Fibroblast of lung (primary cell): Measurements from ENCODE around the gene IFNA21. TPM values are rescaled to one million over a fixed set of nuclear protein-coding genes. Genes with fewer than 3 reads are reported as not detected.
"Not testable (repeated sequence)": the region's sequence is repeated elsewhere in the genome, so short reads cannot be mapped to it uniquely, and the experiment has no call there.

ENCODE experiments used
- DNase-seq, 2 donors: peaks; one replicate each; pipeline versions ENCODE4 v3.0.0 to v3.0.0-alpha.2; 2010; ENCODE audit warnings: low read depth in 2 of 2
- H2AFZ ChIP-seq: 2 replicates; pipeline ENCODE4 v1.5.1; 2012; ENCODE audit warnings: low read length, control low read depth, inconsistent platforms
- H3K27ac ChIP-seq: 2 replicates; pipeline ENCODE4 v1.5.1; 2011; ENCODE audit warnings: low read length, control low read depth; ENCODE audit not compliant: insufficient read depth
- H3K27me3 ChIP-seq: 2 replicates; pipeline ENCODE4 v1.5.1; 2011; ENCODE audit warnings: mild to moderate bottlenecking, low read length; ENCODE audit not compliant: control insufficient read depth, insufficient read depth
- H3K36me3 ChIP-seq: 2 replicates; pipeline ENCODE4 v1.5.1; 2011; ENCODE audit warnings: low read length; ENCODE audit not compliant: control insufficient read depth, insufficient read depth
- H3K4me1 ChIP-seq: 2 replicates; pipeline ENCODE4 v1.5.1; 2011; ENCODE audit warnings: low read length; ENCODE audit not compliant: control insufficient read depth, insufficient read depth; ENCODE audit errors: extremely low read depth
- H3K4me2 ChIP-seq: 2 replicates; pipeline ENCODE4 v1.5.1; 2011; ENCODE audit warnings: low read length, control low read depth; ENCODE audit not compliant: insufficient read depth; ENCODE audit errors: extremely low read depth
- H3K4me3 ChIP-seq, 4 experiments: fragments of 200-600 bp in 1 of 4; sonication (generic) in 1 of 4; replicated peaks in 1 of 4; 2 replicates each; pipeline ENCODE4 v1.5.1; 2011 to 2016; ENCODE audit warnings: low read length in 4 of 4, low read depth in 3 of 4, mild to moderate bottlenecking in 3 of 4, control low read depth in 2 of 4, inconsistent platforms in 1 of 4, mixed read lengths in 1 of 4; ENCODE audit not compliant: insufficient read depth in 1 of 4; ENCODE audit errors: control extremely low read depth in 1 of 4
- H3K79me2 ChIP-seq: 2 replicates; pipeline ENCODE4 v1.5.1; 2012; ENCODE audit warnings: mild to moderate bottlenecking, low read length, inconsistent platforms; ENCODE audit not compliant: control insufficient read depth, insufficient read depth
- H3K9ac ChIP-seq: 2 replicates; pipeline ENCODE4 v1.5.1; 2011; ENCODE audit warnings: mild to moderate bottlenecking, low read length, control low read depth; ENCODE audit not compliant: insufficient read depth
- H3K9me3 ChIP-seq: 2 replicates; pipeline ENCODE4 v1.5.1; 2012; ENCODE audit warnings: low read depth, low read length; ENCODE audit not compliant: control insufficient read depth, insufficient read depth
- H4K20me1 ChIP-seq: 2 replicates; pipeline ENCODE4 v1.5.1; 2011; ENCODE audit warnings: low read length; ENCODE audit not compliant: control insufficient read depth, insufficient read depth; ENCODE audit errors: extremely low read depth
- EZH2 ChIP-seq: IDR thresholded peaks from 2 replicates; pipeline ENCODE4 v1.5.1; 2012; ENCODE audit warnings: low read length, control low read depth, mild to moderate bottlenecking; ENCODE audit errors: missing control alignments
- polyA plus RNA-seq, 2 donors: library from polyadenylated mRNA; depleted of rRNA in 1 of 2; stranded (reverse) in 1 of 2; unstranded in 1 of 2; fragments of >200 nt; gene quantifications; 2 replicates each; pipeline ENCODE4 v1.2.1, GENCODE V29; 2011 to 2012; ENCODE audit warnings: missing spikeins in 1 of 2
- total RNA-seq: library from RNA; depleted of rRNA; stranded (reverse); fragments of >200 nt; gene quantifications from 2 replicates; pipeline ENCODE4 v1.2.1, GENCODE V29; 2014
- TF ChIP-seq, protein P1 (sequence below), 2 donors: IDR thresholded peaks in 1 of 2; conservative IDR thresholded peaks in 1 of 2; 1 replicate in 1 of 2; 2 replicates in 1 of 2; pipeline ENCODE4 v1.5.1; 2011 to 2012; ENCODE audit warnings: low read length in 2 of 2, control low read depth in 1 of 2, inconsistent platforms in 1 of 2, low read depth in 1 of 2, mild to moderate bottlenecking in 1 of 2

The IFNA21 gene
- total and polyA plus RNA-seq, 2 donors (not counting 1 experiment from before 2014, with no cell fraction given) = not detected

DNA sequence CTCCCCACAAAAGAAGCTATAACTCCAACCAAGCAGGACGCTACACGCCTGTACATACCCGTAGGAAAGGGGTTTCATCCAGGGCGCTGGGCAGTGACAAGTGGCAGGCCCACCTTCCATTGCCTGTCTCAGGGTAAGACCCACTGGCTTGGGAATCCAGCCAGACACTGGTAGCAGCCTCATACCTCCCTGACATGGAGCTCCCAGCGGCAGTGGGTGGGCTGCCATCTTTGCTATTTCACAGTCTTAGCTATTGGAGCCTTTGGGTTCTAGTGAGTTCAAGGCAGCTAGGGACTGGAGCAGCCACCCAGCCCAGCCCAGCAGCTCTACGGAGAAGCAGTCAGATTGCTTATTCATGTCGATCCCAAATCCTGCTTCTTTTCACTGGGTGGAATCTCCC lies 43.9 kb upstream of the IFNA21 start:
- H3K36me3 ChIP-seq = no peaks in the 10 kb centered on the region
- H2AFZ ChIP-seq = no peak overlapping the region

DNA sequence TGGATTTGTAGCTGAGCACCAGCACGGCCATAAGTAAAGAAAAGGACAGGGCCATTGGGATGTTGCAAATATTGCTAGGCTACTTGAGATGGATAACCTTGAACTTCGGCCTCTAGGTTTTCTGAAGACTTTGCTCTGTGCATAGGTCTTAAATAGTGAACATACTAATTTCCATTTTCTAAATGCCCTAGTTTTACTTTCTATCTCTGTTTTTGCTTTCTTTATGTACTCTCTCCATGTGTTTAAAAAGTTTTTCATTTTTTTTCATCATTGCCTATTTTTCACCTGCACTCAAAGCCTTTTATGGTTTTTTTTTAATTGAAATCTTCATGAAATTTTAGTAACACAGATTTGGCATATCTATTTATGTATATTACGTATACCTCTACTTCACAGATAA lies 40.6 kb upstream of the IFNA21 start, which contains the start of gene IFNA10:
Gene IFNA10, minus strand, starts transcription at position 101 of the 400 bp plus-strand sequence. Its CDS starts 46 bp downstream, at position 55.
- H3K4me2 ChIP-seq, H3K79me2 ChIP-seq, H2AFZ ChIP-seq, DNase-seq, H4K20me1 ChIP-seq, H3K36me3 ChIP-seq, H3K4me1 ChIP-seq, H3K9ac ChIP-seq, H3K9me3 ChIP-seq, H3K4me3 ChIP-seq, H3K27me3 ChIP-seq, H3K27ac ChIP-seq: not testable (repeated sequence)

More for the DNA sequence above, 43.9 kb upstream of the IFNA21 start:
- Histone ChIP-seq H4K20me1 (no peaks in the 10 kb centered on the region), H3K4me2 (no peak overlapping the region), H3K27ac (no peak overlapping the region), H3K79me2 (no peaks in the 10 kb centered on the region), H3K9me3 (no peaks in the 10 kb centered on the region), H3K27me3 (no peaks in the 10 kb centered on the region), H3K4me1 (no peaks in the 10 kb centered on the region), H3K4me3 (no peak overlapping the region), H3K9ac (no peak overlapping the region)
- no peak for TF ChIP-seq EZH2
- TF ChIP-seq, protein P1, sequence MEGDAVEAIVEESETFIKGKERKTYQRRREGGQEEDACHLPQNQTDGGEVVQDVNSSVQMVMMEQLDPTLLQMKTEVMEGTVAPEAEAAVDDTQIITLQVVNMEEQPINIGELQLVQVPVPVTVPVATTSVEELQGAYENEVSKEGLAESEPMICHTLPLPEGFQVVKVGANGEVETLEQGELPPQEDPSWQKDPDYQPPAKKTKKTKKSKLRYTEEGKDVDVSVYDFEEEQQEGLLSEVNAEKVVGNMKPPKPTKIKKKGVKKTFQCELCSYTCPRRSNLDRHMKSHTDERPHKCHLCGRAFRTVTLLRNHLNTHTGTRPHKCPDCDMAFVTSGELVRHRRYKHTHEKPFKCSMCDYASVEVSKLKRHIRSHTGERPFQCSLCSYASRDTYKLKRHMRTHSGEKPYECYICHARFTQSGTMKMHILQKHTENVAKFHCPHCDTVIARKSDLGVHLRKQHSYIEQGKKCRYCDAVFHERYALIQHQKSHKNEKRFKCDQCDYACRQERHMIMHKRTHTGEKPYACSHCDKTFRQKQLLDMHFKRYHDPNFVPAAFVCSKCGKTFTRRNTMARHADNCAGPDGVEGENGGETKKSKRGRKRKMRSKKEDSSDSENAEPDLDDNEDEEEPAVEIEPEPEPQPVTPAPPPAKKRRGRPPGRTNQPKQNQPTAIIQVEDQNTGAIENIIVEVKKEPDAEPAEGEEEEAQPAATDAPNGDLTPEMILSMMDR (conservative IDR thresholded peaks at IDR 0.05 in 1 of 2, IDR thresholded peaks at IDR 0.05 in 1 of 2; ENCODE audit: low read depth in 1 of 2, low read length in 2 of 2) = no peak
- DNase-seq = no peak

DNA sequence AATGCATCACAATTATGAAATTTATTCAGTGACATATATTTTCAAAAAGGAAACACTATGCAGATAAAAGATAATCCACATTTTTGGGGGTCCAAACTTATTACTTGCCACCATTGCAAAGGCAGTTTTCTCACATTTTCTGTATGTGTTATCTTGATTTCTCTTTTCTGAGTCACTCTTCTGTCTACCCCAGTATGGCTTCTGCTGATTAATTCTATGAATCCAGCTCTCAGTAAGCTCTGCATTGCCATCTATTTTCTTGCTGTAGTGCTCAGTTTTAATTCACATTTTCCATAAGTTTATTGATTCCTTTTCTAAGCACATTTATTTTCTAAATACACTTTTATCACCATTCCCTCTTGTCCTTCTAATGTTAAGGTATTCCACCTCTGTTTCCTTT lies 38.7 kb upstream of the IFNA21 start:
- DNase-seq = no peak
- no peak overlapping the region for H2AFZ ChIP-seq
- H3K9ac ChIP-seq = no peak overlapping the region
- H3K27me3 ChIP-seq = no peaks in the 10 kb centered on the region
- H3K36me3 ChIP-seq = no peaks in the 10 kb centered on the region
- no peak overlapping the region for H3K27ac ChIP-seq
- no peak overlapping the region for H3K4me2 ChIP-seq
- no peak for TF ChIP-seq EZH2
- TF ChIP-seq, protein P1 (conservative IDR thresholded peaks at IDR 0.05 in 1 of 2, IDR thresholded peaks at IDR 0.05 in 1 of 2; ENCODE audit: low read depth in 1 of 2, low read length in 2 of 2) = no peak
- H4K20me1 ChIP-seq = no peaks in the 10 kb centered on the region
- H3K9me3 ChIP-seq = no peaks in the 10 kb centered on the region
- H3K4me3 ChIP-seq = no peak overlapping the region
- H3K4me1 ChIP-seq = no peaks in the 10 kb centered on the region
- no peaks in the 10 kb centered on the region for H3K79me2 ChIP-seq

DNA sequence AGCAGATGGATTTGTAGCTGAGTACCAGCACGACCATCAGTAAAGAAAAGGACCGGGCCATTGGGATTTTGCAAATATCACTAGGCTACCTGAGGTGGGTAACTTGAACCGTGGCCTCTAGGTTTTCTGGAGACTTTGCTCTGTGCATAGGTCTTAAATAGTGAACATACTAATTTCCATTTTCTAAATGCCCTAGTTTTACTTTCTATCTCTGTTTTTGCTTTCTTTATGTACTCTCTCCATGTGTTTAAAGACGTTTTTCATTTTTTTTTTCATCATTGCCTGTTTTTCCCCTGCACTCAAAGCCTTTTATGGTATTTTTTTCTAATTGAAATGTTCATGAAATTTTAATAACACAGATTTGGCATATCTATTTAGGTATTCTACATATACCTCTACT lies 35.6 kb upstream of the IFNA21 start, which contains the start of gene IFNA7:
Gene IFNA7, minus strand, starts transcription at position 101 of the 400 bp plus-strand sequence. Its CDS starts 40 bp downstream, at position 61.
- not testable (repeated sequence) for H3K36me3 ChIP-seq, H4K20me1 ChIP-seq, H3K27me3 ChIP-seq, H3K4me3 ChIP-seq, H2AFZ ChIP-seq, H3K9ac ChIP-seq, DNase-seq, H3K4me1 ChIP-seq, H3K4me2 ChIP-seq, H3K27ac ChIP-seq, H3K79me2 ChIP-seq, H3K9me3 ChIP-seq
